ENCODE results near the gene PLA2G4C.
"Not testable (repeated sequence)": the region's sequence is repeated elsewhere in the genome, so short reads cannot be mapped to it uniquely, and the experiment has no call there.

Gene PLA2G4C

GRCh38 chr19:48095612-48096175 is 14.9 kb downstream of the PLA2G4C start:
- no peaks in the 10 kb centered on the region for H3K79me2 ChIP-seq (ENCODE audit: insufficient read depth, low read length)
- H3K4me1 ChIP-seq (ENCODE audit: insufficient read depth, low read length) = no peaks in the 10 kb centered on the region
- H3K4me2 ChIP-seq (ENCODE audit: insufficient read depth, low read length) = no peak overlapping the region
- no peaks in the 10 kb centered on the region for H3K36me3 ChIP-seq (ENCODE audit: insufficient read depth, low read length)
- TF ChIP-seq CTCF (IDR thresholded peaks at IDR 0.05; ENCODE audit: borderline replicate concordance, extremely low read depth, low read length, poor library complexity, severe bottlenecking) (no peak), EZH2 (IDR thresholded peaks at IDR 0.05; ENCODE audit: borderline replicate concordance, low read depth, low read length, severe bottlenecking) (no peak)
- ATAC-seq (ENCODE audit: insufficient read depth, low read depth) (no peak), DNase-seq (no peak)
- no peak overlapping the region for H3K9ac ChIP-seq (ENCODE audit: low read depth, low read length)
- H4K20me1 ChIP-seq (ENCODE audit: insufficient read depth, low read length) = no peaks in the 10 kb centered on the region
- no peaks in the 10 kb centered on the region for H3K27me3 ChIP-seq (ENCODE audit: insufficient read depth, low read length, poor library complexity)
- no peak overlapping the region for H2AFZ ChIP-seq (ENCODE audit: low read depth, low read length)
- H3K9me3 ChIP-seq (ENCODE audit: insufficient read depth, low read length, severe bottlenecking) = peaks cover 5% of the 10 kb centered on the region
- no peak overlapping the region for H3K4me3 ChIP-seq (ENCODE audit: low read depth in 1 of 2, low read length in 2 of 2)
- no peak overlapping the region for H3K27ac ChIP-seq (ENCODE audit: low read length)

- H3K79me2 ChIP-seq (ENCODE audit: insufficient read depth, low read length) = no peaks in the 10 kb centered on the region
- no peak overlapping the region for H2AFZ ChIP-seq (ENCODE audit: low read depth, low read length)
- H3K27me3 ChIP-seq (ENCODE audit: insufficient read depth, low read length, poor library complexity) = no peaks in the 10 kb centered on the region
- no peak for DNase-seq
- H3K27ac ChIP-seq (ENCODE audit: low read length) = no peak overlapping the region
- no peak overlapping the region for H3K9ac ChIP-seq (ENCODE audit: low read depth, low read length)
- H3K36me3 ChIP-seq (ENCODE audit: insufficient read depth, low read length) = no peaks in the 10 kb centered on the region
- peaks cover 5% of the 10 kb centered on the region for H3K9me3 ChIP-seq (ENCODE audit: insufficient read depth, low read length, severe bottlenecking)
- H3K4me3 ChIP-seq (ENCODE audit: low read depth in 1 of 2, low read length in 2 of 2) = no peak overlapping the region
- no peak for TF ChIP-seq CTCF (IDR thresholded peaks at IDR 0.05; ENCODE audit: borderline replicate concordance, extremely low read depth, low read length, poor library complexity, severe bottlenecking)
- no peak for TF ChIP-seq EZH2 (IDR thresholded peaks at IDR 0.05; ENCODE audit: borderline replicate concordance, low read depth, low read length, severe bottlenecking)
- no peaks in the 10 kb centered on the region for H3K4me1 ChIP-seq (ENCODE audit: insufficient read depth, low read length)
- H4K20me1 ChIP-seq (ENCODE audit: insufficient read depth, low read length) = no peaks in the 10 kb centered on the region
- no peak overlapping the region for H3K4me2 ChIP-seq (ENCODE audit: insufficient read depth, low read length)
- no peak for ATAC-seq (ENCODE audit: insufficient read depth, low read depth)
These were observed 15.8 kb downstream of the PLA2G4C start for GRCh38 chr19:48094855-48095203.

- H3K79me2 ChIP-seq (ENCODE audit: insufficient read depth, low read length) = no peaks in the 10 kb centered on the region
- H3K9me3 ChIP-seq (ENCODE audit: insufficient read depth, low read length, severe bottlenecking) = peaks cover 5% of the 10 kb centered on the region
- H2AFZ ChIP-seq (ENCODE audit: low read depth, low read length) = no peak overlapping the region
- H4K20me1 ChIP-seq (ENCODE audit: insufficient read depth, low read length) = no peaks in the 10 kb centered on the region
- TF ChIP-seq CTCF (IDR thresholded peaks at IDR 0.05; ENCODE audit: borderline replicate concordance, extremely low read depth, low read length, poor library complexity, severe bottlenecking) (no peak), EZH2 (IDR thresholded peaks at IDR 0.05; ENCODE audit: borderline replicate concordance, low read depth, low read length, severe bottlenecking) (no peak)
- ATAC-seq (ENCODE audit: insufficient read depth, low read depth) = no peak
- no peak overlapping the region for H3K9ac ChIP-seq (ENCODE audit: low read depth, low read length)
- H3K36me3 ChIP-seq (ENCODE audit: insufficient read depth, low read length) = no peaks in the 10 kb centered on the region
- H3K4me3 ChIP-seq (ENCODE audit: low read depth in 1 of 2, low read length in 2 of 2) = no peak overlapping the region
- H3K27me3 ChIP-seq (ENCODE audit: insufficient read depth, low read length, poor library complexity) = no peaks in the 10 kb centered on the region
- DNase-seq = no peak
- H3K4me2 ChIP-seq (ENCODE audit: insufficient read depth, low read length) = no peak overlapping the region
- H3K4me1 ChIP-seq (ENCODE audit: insufficient read depth, low read length) = no peaks in the 10 kb centered on the region
- H3K27ac ChIP-seq (ENCODE audit: low read length) = no peak overlapping the region
These were observed 16.3 kb downstream of the PLA2G4C start for GRCh38 chr19:48094129-48094854.

- H3K36me3 ChIP-seq (ENCODE audit: insufficient read depth, low read length); H3K27ac ChIP-seq (ENCODE audit: low read length); ATAC-seq (ENCODE audit: insufficient read depth, low read depth); H2AFZ ChIP-seq (ENCODE audit: low read depth, low read length); H3K4me2 ChIP-seq (ENCODE audit: insufficient read depth, low read length); H3K79me2 ChIP-seq (ENCODE audit: insufficient read depth, low read length); DNase-seq; H3K4me3 ChIP-seq (ENCODE audit: low read depth in 1 of 2, low read length in 2 of 2); H3K9me3 ChIP-seq (ENCODE audit: insufficient read depth, low read length, severe bottlenecking); H3K27me3 ChIP-seq (ENCODE audit: insufficient read depth, low read length, poor library complexity); H4K20me1 ChIP-seq (ENCODE audit: insufficient read depth, low read length); H3K4me1 ChIP-seq (ENCODE audit: insufficient read depth, low read length); H3K9ac ChIP-seq (ENCODE audit: low read depth, low read length): not testable (repeated sequence)
These were observed 19.4 kb downstream of the PLA2G4C start for GRCh38 chr19:48091111-48091718.
